HEK293T (cell line): ENCODE measurements around the gene KLC1.

Source experiments
- BHLHE40 ChIP-seq: fragments of 450-650 bp; IDR thresholded peaks from 2 replicates; pipeline ENCODE4 v1.6.1; 2016; ENCODE audit warnings: mild to moderate bottlenecking, moderate library complexity, borderline replicate concordance
- CTBP1 ChIP-seq: fragments of 450-650 bp; IDR thresholded peaks from 2 replicates; pipeline ENCODE4 v1.6.1; 2016; ENCODE audit warnings: borderline replicate concordance
- ELF4 ChIP-seq: fragments of 450-650 bp; IDR thresholded peaks from 2 replicates; pipeline ENCODE4 v1.6.1; 2017; ENCODE audit warnings: antibody characterized with exemption
- FOXA1 ChIP-seq: fragments of 450-650 bp; IDR thresholded peaks from 2 replicates; pipeline ENCODE4 v1.6.1; 2016; ENCODE audit warnings: mild to moderate bottlenecking
- FOXM1 ChIP-seq: fragments of 450-650 bp; IDR thresholded peaks from 2 replicates; pipeline ENCODE4 v1.6.1; 2017; ENCODE audit warnings: mild to moderate bottlenecking, borderline replicate concordance
- HDGF ChIP-seq: fragments of 450-650 bp; IDR thresholded peaks from 2 replicates; pipeline ENCODE4 v1.6.1; 2017; ENCODE audit warnings: antibody characterized with exemption, borderline replicate concordance
- L3MBTL2 ChIP-seq: fragments of 450-650 bp; conservative IDR thresholded peaks from 2 replicates; pipeline ENCODE4 v1.6.1; 2016; ENCODE audit warnings: mild to moderate bottlenecking
- NFRKB ChIP-seq: fragments of 450-650 bp; IDR thresholded peaks from 2 replicates; pipeline ENCODE4 v1.6.1; 2016; ENCODE audit warnings: mild to moderate bottlenecking, moderate library complexity
- SP1 ChIP-seq: fragments of 450-650 bp; IDR thresholded peaks from 2 replicates; pipeline ENCODE4 v1.6.1; 2017
- SUZ12 ChIP-seq: fragments of 450-650 bp; IDR thresholded peaks from 2 replicates; pipeline ENCODE4 v1.6.1; 2016; ENCODE audit warnings: mild to moderate bottlenecking
- TARDBP ChIP-seq: fragments of 450-650 bp; IDR thresholded peaks from 2 replicates; pipeline ENCODE4 v1.6.1; 2016
- ZNF384 ChIP-seq: fragments of 450-650 bp; IDR thresholded peaks from 2 replicates; pipeline ENCODE4 v1.6.1; 2016
- TF ChIP-seq, protein P1 (sequence below): fragments of 450-650 bp; IDR thresholded peaks from 2 replicates; pipeline ENCODE4 v1.6.1; 2016

DNA sequence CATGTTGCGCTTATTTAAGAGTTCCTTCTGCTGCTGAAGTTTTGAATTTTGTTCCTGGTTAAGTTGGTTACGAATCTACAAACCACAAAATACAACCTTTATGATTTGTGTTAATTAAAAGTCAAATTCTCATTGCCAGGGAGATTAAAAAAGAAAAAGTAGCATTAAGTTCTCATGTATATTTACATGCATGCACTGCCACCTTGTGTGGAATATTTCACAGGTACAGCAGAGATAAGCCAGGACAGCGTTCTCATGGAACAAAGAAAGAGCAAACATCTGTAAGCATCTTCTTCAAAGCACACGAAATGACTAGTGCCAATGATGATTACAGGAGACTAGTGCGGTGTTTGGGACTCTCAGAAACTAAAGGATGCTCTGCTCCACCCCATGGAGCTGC, 120.8 kb downstream of the KLC1 start:
- TF ChIP-seq HDGF, result no peak
- TF ChIP-seq NFRKB, result no peak
- TF ChIP-seq BHLHE40, result no peak
- TF ChIP-seq TARDBP, result no peak
- TF ChIP-seq ZNF384, result no peak
- no peak for TF ChIP-seq FOXM1
- TF ChIP-seq FOXA1, result no peak
- TF ChIP-seq SP1, result no peak
- no peak for TF ChIP-seq L3MBTL2
- TF ChIP-seq, protein P1, sequence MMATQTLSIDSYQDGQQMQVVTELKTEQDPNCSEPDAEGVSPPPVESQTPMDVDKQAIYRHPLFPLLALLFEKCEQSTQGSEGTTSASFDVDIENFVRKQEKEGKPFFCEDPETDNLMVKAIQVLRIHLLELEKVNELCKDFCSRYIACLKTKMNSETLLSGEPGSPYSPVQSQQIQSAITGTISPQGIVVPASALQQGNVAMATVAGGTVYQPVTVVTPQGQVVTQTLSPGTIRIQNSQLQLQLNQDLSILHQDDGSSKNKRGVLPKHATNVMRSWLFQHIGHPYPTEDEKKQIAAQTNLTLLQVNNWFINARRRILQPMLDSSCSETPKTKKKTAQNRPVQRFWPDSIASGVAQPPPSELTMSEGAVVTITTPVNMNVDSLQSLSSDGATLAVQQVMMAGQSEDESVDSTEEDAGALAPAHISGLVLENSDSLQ, result no peak
- TF ChIP-seq CTBP1, result no peak
- no peak for TF ChIP-seq SUZ12
- TF ChIP-seq ELF4, result no peak
